Neural progenitor cell (in vitro differentiated cells): ENCODE data around the gene SF3B2.

ENCODE experiments used
- CTCF ChIP-seq: fragments of 200-600 bp; sonication (generic); IDR thresholded peaks from 2 replicates; pipeline ENCODE4 v1.5.1; 2017; ENCODE audit warnings: antibody characterized with exemption, mild to moderate bottlenecking
- EZH2 ChIP-seq: fragments of 200-600 bp; sonication (generic); IDR thresholded peaks from 2 replicates; pipeline ENCODE4 v1.6.1; 2017; ENCODE audit warnings: antibody characterized with exemption, mild to moderate bottlenecking, moderate library complexity
- EZH2phosphoT487 ChIP-seq: fragments of 200-600 bp; sonication (generic); IDR thresholded peaks from 2 replicates; pipeline ENCODE4 v1.6.1; 2017; ENCODE audit warnings: antibody characterized with exemption

GRCh38 chr11:66089067-66089466 lies 36.9 kb downstream of the SF3B2 start:
- TF ChIP-seq CTCF, result no peak
- no peak for TF ChIP-seq EZH2
- TF ChIP-seq EZH2phosphoT487, result no peak
